ENCODE data around the gene ADAM8. TPM values are rescaled to one million over a fixed set of nuclear protein-coding genes. Genes with fewer than 3 reads are reported as not detected.

ADAM8 gene
- total RNA-seq, 1 donor from 2014 or later = 123 TPM

DNA sequence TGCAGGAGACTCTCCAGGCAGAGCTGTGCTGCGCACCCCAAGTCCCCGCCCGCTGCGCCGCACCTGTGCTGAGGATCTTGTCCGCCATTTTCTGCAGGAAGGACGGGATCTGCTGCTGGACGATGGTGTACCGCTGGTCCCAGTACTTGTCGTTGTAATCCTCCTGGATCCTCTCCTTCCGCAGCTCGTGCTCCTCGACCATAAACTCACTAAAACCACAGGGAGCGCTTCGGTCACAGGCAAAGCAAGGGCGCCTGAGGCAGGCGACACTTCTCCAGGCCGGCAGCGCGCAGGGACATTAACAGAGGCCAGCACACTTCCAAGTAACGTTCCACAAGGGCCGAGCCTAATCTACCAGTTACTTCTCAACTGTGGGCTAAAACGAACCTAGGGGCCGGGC, 13.1 kb upstream of the ADAM8 start:
- Histone ChIP-seq H3K27me3 (ENCODE audit: control insufficient read depth, insufficient read depth, low read length) (no peaks in the 10 kb centered on the region), H3K36me3 (ENCODE audit: control insufficient read depth, insufficient read depth, low read length) (peaks cover 7% of the 10 kb centered on the region), H3K4me3 (ENCODE audit: low read depth, low read length) (no peak overlapping the region)
- no peak for DNase-seq (ENCODE audit: low read depth)
- TF ChIP-seq, protein P1, sequence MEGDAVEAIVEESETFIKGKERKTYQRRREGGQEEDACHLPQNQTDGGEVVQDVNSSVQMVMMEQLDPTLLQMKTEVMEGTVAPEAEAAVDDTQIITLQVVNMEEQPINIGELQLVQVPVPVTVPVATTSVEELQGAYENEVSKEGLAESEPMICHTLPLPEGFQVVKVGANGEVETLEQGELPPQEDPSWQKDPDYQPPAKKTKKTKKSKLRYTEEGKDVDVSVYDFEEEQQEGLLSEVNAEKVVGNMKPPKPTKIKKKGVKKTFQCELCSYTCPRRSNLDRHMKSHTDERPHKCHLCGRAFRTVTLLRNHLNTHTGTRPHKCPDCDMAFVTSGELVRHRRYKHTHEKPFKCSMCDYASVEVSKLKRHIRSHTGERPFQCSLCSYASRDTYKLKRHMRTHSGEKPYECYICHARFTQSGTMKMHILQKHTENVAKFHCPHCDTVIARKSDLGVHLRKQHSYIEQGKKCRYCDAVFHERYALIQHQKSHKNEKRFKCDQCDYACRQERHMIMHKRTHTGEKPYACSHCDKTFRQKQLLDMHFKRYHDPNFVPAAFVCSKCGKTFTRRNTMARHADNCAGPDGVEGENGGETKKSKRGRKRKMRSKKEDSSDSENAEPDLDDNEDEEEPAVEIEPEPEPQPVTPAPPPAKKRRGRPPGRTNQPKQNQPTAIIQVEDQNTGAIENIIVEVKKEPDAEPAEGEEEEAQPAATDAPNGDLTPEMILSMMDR (IDR thresholded peaks at IDR 0.05; ENCODE audit: insufficient read depth, low read length, poor library complexity, severe bottlenecking) = no peak

DNA sequence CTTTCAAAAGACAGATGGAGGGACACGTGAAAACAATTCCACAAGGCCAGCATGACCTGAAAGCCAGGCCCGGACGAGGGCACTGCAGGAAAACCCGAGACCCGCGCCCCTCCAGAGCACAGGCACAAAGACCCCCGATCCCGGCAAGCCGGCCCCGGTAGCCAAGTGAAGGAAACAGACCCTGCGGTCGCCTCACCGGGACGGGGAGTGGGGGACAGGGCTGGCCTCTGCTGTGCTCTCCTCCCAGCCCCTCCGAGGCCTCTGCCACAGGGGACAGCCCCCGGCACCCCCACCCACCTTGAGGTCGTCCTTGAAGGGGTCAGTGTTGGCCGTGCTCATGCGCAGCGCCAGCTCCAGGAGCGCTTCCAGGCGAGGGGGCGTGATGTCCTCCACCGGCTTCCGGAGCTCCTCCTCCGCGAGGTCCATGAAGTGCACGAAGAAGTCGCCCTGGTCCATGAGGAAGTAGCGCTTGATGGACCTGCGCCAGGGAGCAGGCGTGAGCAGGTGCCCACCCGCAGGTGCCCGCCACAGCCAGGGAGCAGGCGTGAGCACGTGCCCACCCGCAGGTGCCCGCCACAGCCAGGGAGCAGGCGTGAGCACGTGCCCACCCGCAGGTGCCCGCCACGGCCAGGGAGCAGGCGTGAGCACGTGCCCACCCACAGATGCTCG, 11.3 kb upstream of the ADAM8 start:
- H3K27me3 ChIP-seq (ENCODE audit: control insufficient read depth, insufficient read depth, low read length) = no peaks in the 10 kb centered on the region
- DNase-seq (ENCODE audit: low read depth) = no peak
- H3K36me3 ChIP-seq (ENCODE audit: control insufficient read depth, insufficient read depth, low read length) = peaks cover 7% of the 10 kb centered on the region
- H3K4me3 ChIP-seq (ENCODE audit: low read depth, low read length) = no peak overlapping the region
- TF ChIP-seq, protein P1 (IDR thresholded peaks at IDR 0.05; ENCODE audit: insufficient read depth, low read length, poor library complexity, severe bottlenecking) = no peak

DNA sequence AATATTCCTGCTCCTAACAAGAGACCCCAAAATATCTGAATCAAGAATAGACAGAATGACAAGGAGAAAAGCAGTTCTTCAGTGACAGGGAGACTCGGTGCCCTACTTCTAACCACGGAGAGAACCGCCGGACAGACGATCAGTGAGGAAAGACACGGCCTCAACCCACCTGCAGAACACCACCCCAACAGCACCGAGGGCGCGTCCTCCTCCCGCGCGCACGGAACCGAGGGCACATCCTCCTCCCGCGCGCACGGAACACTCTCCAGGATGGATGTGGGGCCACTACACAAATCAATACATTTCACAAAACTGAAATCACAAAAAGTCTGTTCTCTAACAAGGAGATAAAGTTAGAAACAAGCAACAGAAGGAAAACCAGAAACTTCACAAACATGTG, 9.7 kb upstream of the ADAM8 start:
- no peak for DNase-seq (ENCODE audit: low read depth)
- Histone ChIP-seq H3K4me3 (ENCODE audit: low read depth, low read length) (no peak overlapping the region), H3K36me3 (ENCODE audit: control insufficient read depth, insufficient read depth, low read length) (peaks cover 6% of the 10 kb centered on the region), H3K27me3 (ENCODE audit: control insufficient read depth, insufficient read depth, low read length) (no peaks in the 10 kb centered on the region)
- TF ChIP-seq, protein P1 (IDR thresholded peaks at IDR 0.05; ENCODE audit: insufficient read depth, low read length, poor library complexity, severe bottlenecking) = no peak

DNA sequence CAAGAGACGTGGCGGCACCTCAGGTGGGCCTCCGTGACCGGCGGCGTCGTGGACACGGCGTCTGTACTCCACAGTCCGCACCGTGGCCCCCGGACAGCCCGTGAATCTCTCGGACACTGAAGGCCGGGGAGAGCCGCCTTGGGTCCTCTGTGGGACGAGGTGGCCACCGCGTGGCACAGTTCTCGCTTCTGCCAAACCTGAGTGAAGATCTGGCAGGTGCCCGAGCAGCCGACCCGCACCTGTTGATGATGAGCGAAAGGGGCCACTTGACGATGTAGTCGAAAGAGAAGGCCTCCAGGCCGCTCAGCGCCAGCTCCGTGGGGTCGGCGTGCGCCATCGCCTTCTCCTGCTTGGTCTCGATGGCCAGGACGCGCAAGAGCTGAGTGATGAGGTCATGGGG, 8.5 kb upstream of the ADAM8 start:
- Histone ChIP-seq H3K27me3 (ENCODE audit: control insufficient read depth, insufficient read depth, low read length) (no peaks in the 10 kb centered on the region), H3K36me3 (ENCODE audit: control insufficient read depth, insufficient read depth, low read length) (peaks cover 6% of the 10 kb centered on the region), H3K4me3 (ENCODE audit: low read depth, low read length) (no peak overlapping the region)
- TF ChIP-seq, protein P1 (IDR thresholded peaks at IDR 0.05; ENCODE audit: insufficient read depth, low read length, poor library complexity, severe bottlenecking) = no peak
- DNase-seq (ENCODE audit: low read depth) = no peak

DNA sequence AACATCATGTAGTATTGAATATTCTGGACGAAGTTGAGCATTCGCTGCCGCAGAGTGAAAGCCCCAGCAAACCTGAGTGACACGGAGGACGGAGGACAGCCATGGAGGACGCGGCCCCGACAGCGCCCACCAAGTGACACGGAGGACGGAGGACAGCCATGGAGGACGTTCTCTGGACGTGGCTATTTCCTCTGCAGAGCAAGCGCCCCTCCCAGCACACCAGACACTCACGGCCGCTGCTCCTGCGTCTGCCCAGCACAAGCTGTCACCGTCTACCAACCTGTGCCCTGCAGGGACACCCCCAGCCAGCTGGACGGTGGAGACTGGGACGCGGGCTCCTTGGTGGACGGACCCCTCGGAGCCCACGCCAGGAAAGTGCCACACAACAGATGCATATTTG, 7.3 kb upstream of the ADAM8 start:
- Histone ChIP-seq H3K4me3 (ENCODE audit: low read depth, low read length) (no peak overlapping the region), H3K27me3 (ENCODE audit: control insufficient read depth, insufficient read depth, low read length) (no peaks in the 10 kb centered on the region), H3K36me3 (ENCODE audit: control insufficient read depth, insufficient read depth, low read length) (peaks cover 4% of the 10 kb centered on the region)
- DNase-seq (ENCODE audit: low read depth) = no peak
- TF ChIP-seq, protein P1 (IDR thresholded peaks at IDR 0.05; ENCODE audit: insufficient read depth, low read length, poor library complexity, severe bottlenecking) = no peak

DNA sequence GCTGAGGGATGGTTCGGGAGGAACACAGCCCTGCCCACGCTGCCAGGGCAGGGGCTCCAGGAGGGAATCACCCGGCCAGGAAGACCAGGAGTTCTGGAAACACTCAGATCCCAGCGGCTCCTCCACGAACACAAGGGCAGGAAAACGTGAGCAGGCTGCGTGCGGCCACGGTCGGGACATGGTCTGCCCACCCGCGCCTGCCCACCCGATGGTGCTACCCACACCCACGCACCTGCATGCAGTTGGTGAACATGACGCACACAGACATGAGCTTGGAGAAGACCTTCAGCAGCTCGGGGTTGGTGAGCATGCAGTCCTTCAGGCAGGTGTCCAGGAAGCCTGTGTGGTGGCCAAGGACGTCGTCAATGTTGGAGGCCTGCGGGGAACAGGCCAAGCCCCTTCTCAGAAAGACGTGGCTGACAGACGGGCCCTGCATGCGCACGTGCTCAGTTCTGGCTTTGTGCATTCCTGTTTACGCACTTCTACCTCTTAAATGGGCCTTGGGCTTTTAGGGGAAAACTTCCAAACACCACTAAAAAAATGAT, 6.2 kb upstream of the ADAM8 start:
- Histone ChIP-seq H3K4me3 (ENCODE audit: low read depth, low read length) (no peak overlapping the region), H3K36me3 (ENCODE audit: control insufficient read depth, insufficient read depth, low read length) (peaks cover 6% of the 10 kb centered on the region), H3K27me3 (ENCODE audit: control insufficient read depth, insufficient read depth, low read length) (no peaks in the 10 kb centered on the region)
- no peak for DNase-seq (ENCODE audit: low read depth)
- TF ChIP-seq, protein P1 (IDR thresholded peaks at IDR 0.05; ENCODE audit: insufficient read depth, low read length, poor library complexity, severe bottlenecking) = no peak

Data from kidney epithelial cell (primary cell).